Astrocyte (in vitro differentiated cells and primary cell): Measurements from ENCODE around the gene MYOD1. TPM values are rescaled to one million over a fixed set of nuclear protein-coding genes. Genes with fewer than 3 reads are reported as not detected.

ENCODE experiments used
- DNase-seq: peaks from one replicate; pipeline ENCODE4 v3.0.0-alpha.2; 2010; ENCODE audit warnings: low read depth
- FAIRE-seq: peaks from 2 replicates; lab custom pipeline; 2011; peaks lifted over from hg19 to GRCh38; lab: Jason Lieb, UNC
- H2AFZ ChIP-seq: 2 replicates; pipeline ENCODE4 v1.6.0; 2012; ENCODE audit warnings: low read depth, low read length, inconsistent platforms
- H3K27ac ChIP-seq: 2 replicates; pipeline ENCODE4 v1.5.1; 2011; ENCODE audit warnings: low read depth, low read length, inconsistent platforms
- H3K27me3 ChIP-seq: 2 replicates; pipeline ENCODE4 v1.6.0; 2011; ENCODE audit warnings: low read length, inconsistent platforms; ENCODE audit not compliant: insufficient read depth
- H3K36me3 ChIP-seq: 2 replicates; pipeline ENCODE4 v1.5.1; 2011; ENCODE audit warnings: low read length, inconsistent platforms; ENCODE audit not compliant: insufficient read depth
- H3K4me1 ChIP-seq: 2 replicates; pipeline ENCODE4 v1.5.1; 2011; ENCODE audit warnings: low read length, inconsistent platforms; ENCODE audit not compliant: insufficient read depth
- H3K4me2 ChIP-seq: 2 replicates; pipeline ENCODE4 v1.6.0; 2012; ENCODE audit warnings: low read length, inconsistent platforms
- H3K4me3 ChIP-seq: 2 replicates; pipeline ENCODE4 v1.5.1; 2011; ENCODE audit warnings: low read depth, mild to moderate bottlenecking, low read length, inconsistent platforms; ENCODE audit not compliant: insufficient read depth
- H3K79me2 ChIP-seq: 2 replicates; pipeline ENCODE4 v1.6.0; 2012; ENCODE audit warnings: mild to moderate bottlenecking, low read length, inconsistent platforms; ENCODE audit not compliant: insufficient read depth
- H3K9ac ChIP-seq: 2 replicates; pipeline ENCODE4 v1.6.0; 2012; ENCODE audit warnings: mild to moderate bottlenecking, low read length, inconsistent platforms
- H3K9me3 ChIP-seq: 2 replicates; pipeline ENCODE4 v1.5.1; 2012; ENCODE audit warnings: low read depth, mild to moderate bottlenecking, low read length, inconsistent platforms; ENCODE audit not compliant: insufficient read depth
- H4K20me1 ChIP-seq: 2 replicates; pipeline ENCODE4 v1.6.0; 2012; ENCODE audit warnings: low read length, inconsistent platforms; ENCODE audit not compliant: insufficient read depth
- H3K27ac Mint-ChIP-seq: one replicate; pipeline ENCODE4 v1.8.0; 2021; ENCODE audit warnings: mild to moderate bottlenecking, mixed read lengths; ENCODE audit not compliant: unreplicated experiment
- H3K27me3 Mint-ChIP-seq: one replicate; pipeline ENCODE4 v1.8.0; 2021; ENCODE audit warnings: low read depth, mixed read lengths; ENCODE audit not compliant: unreplicated experiment
- H3K36me3 Mint-ChIP-seq: one replicate; pipeline ENCODE4 v1.8.0; 2021; ENCODE audit warnings: low read depth, mixed read lengths; ENCODE audit not compliant: unreplicated experiment
- H3K4me1 Mint-ChIP-seq: one replicate; pipeline ENCODE4 v1.8.0; 2021; ENCODE audit warnings: low read depth, mixed read lengths; ENCODE audit not compliant: unreplicated experiment
- H3K4me3 Mint-ChIP-seq: one replicate; pipeline ENCODE4 v1.8.0; 2021; ENCODE audit warnings: mild to moderate bottlenecking, moderate library complexity, mixed read lengths; ENCODE audit not compliant: unreplicated experiment
- H3K9me3 Mint-ChIP-seq: one replicate; pipeline ENCODE4 v1.8.0; 2021; ENCODE audit warnings: mild to moderate bottlenecking, mixed read lengths; ENCODE audit not compliant: unreplicated experiment
- EZH2 ChIP-seq: IDR thresholded peaks from 2 replicates; pipeline ENCODE4 v1.6.1; 2012; ENCODE audit warnings: mild to moderate bottlenecking, low read length, inconsistent platforms; ENCODE audit not compliant: insufficient read depth
- total RNA-seq: library from RNA; stranded (reverse); gene quantifications from 2 replicates; pipeline ENCODE4 v1.2.1, GENCODE V29; 2021
- TF ChIP-seq, protein P1 (sequence below): IDR thresholded peaks from 2 replicates; pipeline ENCODE4 v1.5.1; 2011; ENCODE audit warnings: low read depth, mild to moderate bottlenecking, inconsistent platforms, low read length, moderate library complexity; ENCODE audit not compliant: insufficient read depth

The MYOD1 gene
- total RNA-seq, 1 donor from 2014 or later = not detected

DNA sequence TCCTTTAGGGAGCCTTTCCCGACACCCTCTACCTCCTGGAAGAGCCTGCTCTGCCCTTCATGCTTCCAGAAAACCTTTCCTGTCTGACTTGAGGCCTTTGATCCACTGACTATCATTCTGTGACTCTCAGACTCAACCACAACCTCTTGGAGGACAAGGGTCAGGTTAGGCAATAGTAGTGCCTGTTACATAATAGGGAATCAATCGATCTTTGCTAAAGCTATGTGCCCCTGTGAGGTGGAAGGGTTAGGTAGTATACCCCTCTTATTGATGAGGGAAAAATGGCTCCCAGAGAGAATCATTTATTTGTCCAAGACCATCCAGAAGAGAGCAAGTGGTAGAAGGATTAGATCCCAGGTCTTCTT lies 31.4 kb downstream of the MYOD1 start:
- DNase-seq = no peak
- Mint-ChIP-seq H3K4me1 (no peaks in the 10 kb centered on the region), H3K9me3 (peaks cover 2% of the 10 kb centered on the region), H3K27me3 (peaks cover 74% of the 10 kb centered on the region), H3K27ac (no peak overlapping the region), H3K36me3 (no peaks in the 10 kb centered on the region), H3K4me3 (no peak overlapping the region)
- FAIRE-seq = no peak
- Histone ChIP-seq H3K9me3 (no peaks in the 10 kb centered on the region), H3K4me2 (no peak overlapping the region), H3K27me3 (peaks cover 7% of the 10 kb centered on the region), H4K20me1 (no peaks in the 10 kb centered on the region), H3K4me1 (no peaks in the 10 kb centered on the region), H3K79me2 (no peaks in the 10 kb centered on the region), H3K36me3 (no peaks in the 10 kb centered on the region), H2AFZ (no peak overlapping the region), H3K27ac (no peak overlapping the region), H3K4me3 (no peak overlapping the region), H3K9ac (no peak overlapping the region)
- TF ChIP-seq EZH2 = no peak
- TF ChIP-seq, protein P1, sequence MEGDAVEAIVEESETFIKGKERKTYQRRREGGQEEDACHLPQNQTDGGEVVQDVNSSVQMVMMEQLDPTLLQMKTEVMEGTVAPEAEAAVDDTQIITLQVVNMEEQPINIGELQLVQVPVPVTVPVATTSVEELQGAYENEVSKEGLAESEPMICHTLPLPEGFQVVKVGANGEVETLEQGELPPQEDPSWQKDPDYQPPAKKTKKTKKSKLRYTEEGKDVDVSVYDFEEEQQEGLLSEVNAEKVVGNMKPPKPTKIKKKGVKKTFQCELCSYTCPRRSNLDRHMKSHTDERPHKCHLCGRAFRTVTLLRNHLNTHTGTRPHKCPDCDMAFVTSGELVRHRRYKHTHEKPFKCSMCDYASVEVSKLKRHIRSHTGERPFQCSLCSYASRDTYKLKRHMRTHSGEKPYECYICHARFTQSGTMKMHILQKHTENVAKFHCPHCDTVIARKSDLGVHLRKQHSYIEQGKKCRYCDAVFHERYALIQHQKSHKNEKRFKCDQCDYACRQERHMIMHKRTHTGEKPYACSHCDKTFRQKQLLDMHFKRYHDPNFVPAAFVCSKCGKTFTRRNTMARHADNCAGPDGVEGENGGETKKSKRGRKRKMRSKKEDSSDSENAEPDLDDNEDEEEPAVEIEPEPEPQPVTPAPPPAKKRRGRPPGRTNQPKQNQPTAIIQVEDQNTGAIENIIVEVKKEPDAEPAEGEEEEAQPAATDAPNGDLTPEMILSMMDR = no peak

DNA sequence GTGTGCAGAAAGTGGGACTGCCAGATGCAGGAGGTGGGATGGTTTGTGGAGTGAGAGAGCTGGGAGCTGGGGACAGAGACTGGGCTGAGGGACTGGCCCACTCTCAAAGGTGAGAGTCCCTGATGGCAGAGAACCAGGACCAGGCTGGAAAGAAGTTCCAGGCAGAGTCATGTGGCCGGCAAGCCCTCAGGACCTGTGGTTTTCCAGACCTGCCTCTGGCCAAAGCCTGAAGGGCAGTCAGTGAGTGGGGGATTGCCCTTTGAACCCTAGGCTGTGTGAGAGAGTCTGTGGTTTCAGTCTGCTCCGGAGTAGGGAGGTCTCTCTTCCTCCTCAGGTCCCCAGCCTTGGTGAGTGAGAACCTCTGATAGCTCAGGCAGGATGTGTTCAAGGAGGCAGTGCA lies 32.2 kb downstream of the MYOD1 start:
- TF ChIP-seq, protein P1 = no peak
- TF ChIP-seq EZH2 = no peak
- Mint-ChIP-seq H3K9me3 (peaks cover 2% of the 10 kb centered on the region), H3K27ac (no peak overlapping the region), H3K27me3 (peaks cover 74% of the 10 kb centered on the region), H3K36me3 (no peaks in the 10 kb centered on the region), H3K4me1 (no peaks in the 10 kb centered on the region), H3K4me3 (no peak overlapping the region)
- DNase-seq (no peak), FAIRE-seq (no peak)
- Histone ChIP-seq H3K27ac (no peak overlapping the region), H3K4me3 (no peak overlapping the region), H4K20me1 (no peaks in the 10 kb centered on the region), H3K4me2 (no peak overlapping the region), H3K4me1 (no peaks in the 10 kb centered on the region), H3K27me3 (peaks cover 9% of the 10 kb centered on the region), H3K9me3 (no peaks in the 10 kb centered on the region), H3K79me2 (no peaks in the 10 kb centered on the region), H3K9ac (no peak overlapping the region), H2AFZ (no peak overlapping the region), H3K36me3 (no peaks in the 10 kb centered on the region)

DNA sequence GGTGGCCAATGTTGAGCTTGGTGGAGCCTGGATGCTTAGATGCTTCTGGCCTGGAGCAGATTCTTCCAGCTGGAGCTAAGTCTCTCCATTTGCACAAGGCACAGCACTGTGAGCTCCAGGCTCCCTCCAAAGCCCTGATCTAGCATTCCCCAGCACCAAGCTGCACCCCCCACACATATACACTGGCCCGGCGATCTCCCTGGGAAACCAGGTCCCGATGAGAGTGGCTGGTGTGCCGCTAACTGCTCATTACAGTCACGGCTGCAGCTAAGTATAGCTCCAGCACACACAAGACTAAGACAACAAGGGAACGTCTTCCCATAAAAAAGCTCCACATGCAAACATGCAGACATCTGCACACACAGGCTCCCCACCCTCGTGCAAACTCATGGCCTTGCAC lies 32.8 kb downstream of the MYOD1 start:
- H3K27me3 Mint-ChIP-seq = peaks cover 76% of the 10 kb centered on the region

More for the DNA sequence above, 32.8 kb downstream of the MYOD1 start:
- FAIRE-seq (no peak), DNase-seq (no peak)
- Histone ChIP-seq H2AFZ (no peak overlapping the region), H3K4me1 (no peaks in the 10 kb centered on the region), H3K9me3 (no peaks in the 10 kb centered on the region), H3K27me3 (peaks cover 10% of the 10 kb centered on the region), H3K4me2 (no peak overlapping the region), H3K9ac (no peak overlapping the region), H3K27ac (no peak overlapping the region), H4K20me1 (no peaks in the 10 kb centered on the region), H3K36me3 (no peaks in the 10 kb centered on the region), H3K79me2 (no peaks in the 10 kb centered on the region), H3K4me3 (no peak overlapping the region)
- no peak overlapping the region for H3K4me3 Mint-ChIP-seq
- peaks cover 2% of the 10 kb centered on the region for H3K9me3 Mint-ChIP-seq
- H3K36me3 Mint-ChIP-seq = no peaks in the 10 kb centered on the region
- H3K27ac Mint-ChIP-seq = no peak overlapping the region
- no peaks in the 10 kb centered on the region for H3K4me1 Mint-ChIP-seq
- no peak for TF ChIP-seq EZH2
- TF ChIP-seq, protein P1 = no peak
